ENCODE results near the gene S1PR4. TPM values are rescaled to one million over a fixed set of nuclear protein-coding genes. Genes with fewer than 3 reads are reported as not detected.
A peak's percentile ranks its signal among the peaks of the same experiment; 100 is the strongest.

The S1PR4 gene
- total and polyA plus RNA-seq, 9 of the 15 experiments (the other 6 are each of a cell fraction or from before 2014, with no cell fraction given) = 0.27 TPM; not detected in 8

DNA sequence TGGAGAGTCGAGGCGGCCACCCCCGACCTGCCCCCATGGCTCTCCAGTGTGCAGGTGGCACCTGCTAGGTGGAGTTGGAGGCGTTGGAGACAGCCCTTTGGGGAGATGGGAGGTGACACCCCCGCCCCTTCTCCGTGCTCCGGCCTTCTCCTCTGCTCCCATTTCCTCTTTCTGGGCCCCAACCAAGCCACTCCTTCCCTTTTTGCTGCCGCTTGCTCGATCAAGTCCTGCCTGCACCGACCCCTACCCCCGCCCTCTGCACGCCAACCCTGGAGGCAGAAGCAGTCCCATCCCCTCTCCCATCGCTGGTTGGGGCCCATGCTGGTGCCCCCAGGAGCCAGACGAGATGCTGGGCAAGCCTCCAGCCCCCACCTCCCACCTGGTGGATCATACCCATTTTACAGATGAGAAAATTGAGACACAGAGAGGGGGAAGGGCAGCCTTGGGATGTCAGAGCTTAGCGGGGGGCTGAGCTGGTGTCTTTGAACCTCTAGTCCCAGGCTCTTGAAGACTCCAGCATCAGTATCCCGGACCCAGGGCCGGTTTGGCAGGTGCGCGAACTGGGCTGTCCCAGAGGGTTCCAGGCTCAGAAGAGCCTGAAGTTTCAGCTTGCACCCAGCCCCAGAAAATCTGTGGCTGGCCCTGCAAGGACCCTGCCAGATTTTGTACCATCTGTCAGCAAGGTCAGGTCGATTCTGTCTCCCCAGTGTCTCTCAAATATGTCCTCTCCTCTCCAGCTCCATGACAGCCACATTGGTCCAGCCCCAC lies 32.5 kb upstream of the S1PR4 start (continued):
- TF ChIP-seq SP2 (IDR thresholded peaks at IDR 0.05; ENCODE audit: extremely low read depth, low read depth, low read length, poor library complexity, severe bottlenecking) (no peak), SREBF1 (IDR thresholded peaks at IDR 0.05; ENCODE audit: borderline replicate concordance, low read depth, low read length) (no peak), RCOR1 (IDR thresholded peaks at IDR 0.05; ENCODE audit: borderline replicate concordance in 1 of 2, low read depth in 2 of 2, low read length in 2 of 2) (peak; percentile 25 to 46; a peak in 1 of 4 replicates), CBX5 (IDR thresholded peaks at IDR 0.05; ENCODE audit: borderline replicate concordance, low read depth) (no peak), SMC3 (conservative IDR thresholded peaks at IDR 0.05; ENCODE audit: insufficient read depth, low read depth, low read length) (no peak), SMAD2 (IDR thresholded peaks at IDR 0.05; ENCODE audit: low read depth, low read length) (no peak), CHCHD3 (CRISPR knock-in tag; IDR thresholded peaks at IDR 0.05) (no peak), XRCC5 (IDR thresholded peaks at IDR 0.05; ENCODE audit: low read depth, low read length) (no peak), HDAC8 (tag; IDR thresholded peaks at IDR 0.05) (no peak), ZFX (CRISPR knock-in tag; IDR thresholded peaks at IDR 0.05) (peak; percentile 14; the same call in 1 of the 2 replicates), PPARD (CRISPR knock-in tag; IDR thresholded peaks at IDR 0.05) (no peak), ZBTB17 (CRISPR knock-in tag; IDR thresholded peaks at IDR 0.05) (no peak), CCAR2 (IDR thresholded peaks at IDR 0.05; ENCODE audit: low read depth, low read length) (no peak)
- TF ChIP-seq, protein P1, sequence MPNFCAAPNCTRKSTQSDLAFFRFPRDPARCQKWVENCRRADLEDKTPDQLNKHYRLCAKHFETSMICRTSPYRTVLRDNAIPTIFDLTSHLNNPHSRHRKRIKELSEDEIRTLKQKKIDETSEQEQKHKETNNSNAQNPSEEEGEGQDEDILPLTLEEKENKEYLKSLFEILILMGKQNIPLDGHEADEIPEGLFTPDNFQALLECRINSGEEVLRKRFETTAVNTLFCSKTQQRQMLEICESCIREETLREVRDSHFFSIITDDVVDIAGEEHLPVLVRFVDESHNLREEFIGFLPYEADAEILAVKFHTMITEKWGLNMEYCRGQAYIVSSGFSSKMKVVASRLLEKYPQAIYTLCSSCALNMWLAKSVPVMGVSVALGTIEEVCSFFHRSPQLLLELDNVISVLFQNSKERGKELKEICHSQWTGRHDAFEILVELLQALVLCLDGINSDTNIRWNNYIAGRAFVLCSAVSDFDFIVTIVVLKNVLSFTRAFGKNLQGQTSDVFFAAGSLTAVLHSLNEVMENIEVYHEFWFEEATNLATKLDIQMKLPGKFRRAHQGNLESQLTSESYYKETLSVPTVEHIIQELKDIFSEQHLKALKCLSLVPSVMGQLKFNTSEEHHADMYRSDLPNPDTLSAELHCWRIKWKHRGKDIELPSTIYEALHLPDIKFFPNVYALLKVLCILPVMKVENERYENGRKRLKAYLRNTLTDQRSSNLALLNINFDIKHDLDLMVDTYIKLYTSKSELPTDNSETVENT (CRISPR knock-in tag; IDR thresholded peaks at IDR 0.05) = no peak
- TF ChIP-seq, protein P2, sequence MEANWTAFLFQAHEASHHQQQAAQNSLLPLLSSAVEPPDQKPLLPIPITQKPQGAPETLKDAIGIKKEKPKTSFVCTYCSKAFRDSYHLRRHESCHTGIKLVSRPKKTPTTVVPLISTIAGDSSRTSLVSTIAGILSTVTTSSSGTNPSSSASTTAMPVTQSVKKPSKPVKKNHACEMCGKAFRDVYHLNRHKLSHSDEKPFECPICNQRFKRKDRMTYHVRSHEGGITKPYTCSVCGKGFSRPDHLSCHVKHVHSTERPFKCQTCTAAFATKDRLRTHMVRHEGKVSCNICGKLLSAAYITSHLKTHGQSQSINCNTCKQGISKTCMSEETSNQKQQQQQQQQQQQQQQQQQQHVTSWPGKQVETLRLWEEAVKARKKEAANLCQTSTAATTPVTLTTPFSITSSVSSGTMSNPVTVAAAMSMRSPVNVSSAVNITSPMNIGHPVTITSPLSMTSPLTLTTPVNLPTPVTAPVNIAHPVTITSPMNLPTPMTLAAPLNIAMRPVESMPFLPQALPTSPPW (CRISPR knock-in tag; IDR thresholded peaks at IDR 0.05) = no peak; the same call in 1 of the 2 replicates
- TF ChIP-seq, protein P3, sequence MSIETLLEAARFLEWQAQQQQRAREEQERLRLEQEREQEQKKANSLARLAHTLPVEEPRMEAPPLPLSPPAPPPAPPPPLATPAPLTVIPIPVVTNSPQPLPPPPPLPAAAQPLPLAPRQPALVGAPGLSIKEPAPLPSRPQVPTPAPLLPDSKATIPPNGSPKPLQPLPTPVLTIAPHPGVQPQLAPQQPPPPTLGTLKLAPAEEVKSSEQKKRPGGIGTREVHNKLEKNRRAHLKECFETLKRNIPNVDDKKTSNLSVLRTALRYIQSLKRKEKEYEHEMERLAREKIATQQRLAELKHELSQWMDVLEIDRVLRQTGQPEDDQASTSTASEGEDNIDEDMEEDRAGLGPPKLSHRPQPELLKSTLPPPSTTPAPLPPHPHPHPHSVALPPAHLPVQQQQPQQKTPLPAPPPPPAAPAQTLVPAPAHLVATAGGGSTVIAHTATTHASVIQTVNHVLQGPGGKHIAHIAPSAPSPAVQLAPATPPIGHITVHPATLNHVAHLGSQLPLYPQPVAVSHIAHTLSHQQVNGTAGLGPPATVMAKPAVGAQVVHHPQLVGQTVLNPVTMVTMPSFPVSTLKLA (conservative IDR thresholded peaks at IDR 0.05) = no peak
- TF ChIP-seq, protein P4, sequence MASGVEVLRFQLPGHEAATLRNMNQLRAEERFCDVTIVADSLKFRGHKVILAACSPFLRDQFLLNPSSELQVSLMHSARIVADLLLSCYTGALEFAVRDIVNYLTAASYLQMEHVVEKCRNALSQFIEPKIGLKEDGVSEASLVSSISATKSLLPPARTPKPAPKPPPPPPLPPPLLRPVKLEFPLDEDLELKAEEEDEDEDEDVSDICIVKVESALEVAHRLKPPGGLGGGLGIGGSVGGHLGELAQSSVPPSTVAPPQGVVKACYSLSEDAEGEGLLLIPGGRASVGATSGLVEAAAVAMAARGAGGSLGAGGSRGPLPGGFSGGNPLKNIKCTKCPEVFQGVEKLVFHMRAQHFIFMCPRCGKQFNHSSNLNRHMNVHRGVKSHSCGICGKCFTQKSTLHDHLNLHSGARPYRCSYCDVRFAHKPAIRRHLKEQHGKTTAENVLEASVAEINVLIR (CRISPR knock-in tag; IDR thresholded peaks at IDR 0.05) = no peak
- TF ChIP-seq, protein P5, sequence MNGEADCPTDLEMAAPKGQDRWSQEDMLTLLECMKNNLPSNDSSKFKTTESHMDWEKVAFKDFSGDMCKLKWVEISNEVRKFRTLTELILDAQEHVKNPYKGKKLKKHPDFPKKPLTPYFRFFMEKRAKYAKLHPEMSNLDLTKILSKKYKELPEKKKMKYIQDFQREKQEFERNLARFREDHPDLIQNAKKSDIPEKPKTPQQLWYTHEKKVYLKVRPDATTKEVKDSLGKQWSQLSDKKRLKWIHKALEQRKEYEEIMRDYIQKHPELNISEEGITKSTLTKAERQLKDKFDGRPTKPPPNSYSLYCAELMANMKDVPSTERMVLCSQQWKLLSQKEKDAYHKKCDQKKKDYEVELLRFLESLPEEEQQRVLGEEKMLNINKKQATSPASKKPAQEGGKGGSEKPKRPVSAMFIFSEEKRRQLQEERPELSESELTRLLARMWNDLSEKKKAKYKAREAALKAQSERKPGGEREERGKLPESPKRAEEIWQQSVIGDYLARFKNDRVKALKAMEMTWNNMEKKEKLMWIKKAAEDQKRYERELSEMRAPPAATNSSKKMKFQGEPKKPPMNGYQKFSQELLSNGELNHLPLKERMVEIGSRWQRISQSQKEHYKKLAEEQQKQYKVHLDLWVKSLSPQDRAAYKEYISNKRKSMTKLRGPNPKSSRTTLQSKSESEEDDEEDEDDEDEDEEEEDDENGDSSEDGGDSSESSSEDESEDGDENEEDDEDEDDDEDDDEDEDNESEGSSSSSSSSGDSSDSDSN (IDR thresholded peaks at IDR 0.05; ENCODE audit: borderline replicate concordance in 1 of 2, low read depth in 2 of 2, low read length in 2 of 2) = no peak

Measured in K562 (cell line).